HepG2 (cell line): ENCODE results near the gene EEPD1. TPM values are rescaled to one million over a fixed set of nuclear protein-coding genes. Genes with fewer than 3 reads are reported as not detected.
A peak's percentile ranks its signal among the peaks of the same experiment; 100 is the strongest.

Experiments
- ELF4 ChIP-seq: sonication (generic); formaldehyde crosslinking; IDR thresholded peaks from 2 replicates; pipeline ENCODE4 v1.5.0; 2020; ENCODE audit warnings: missing genetic modification reagents, mild to moderate bottlenecking, moderate library complexity, borderline replicate concordance
- HES4 ChIP-seq: sonication (generic); formaldehyde crosslinking; IDR thresholded peaks from 2 replicates; pipeline ENCODE4 v1.9.0; 2021; ENCODE audit warnings: mild to moderate bottlenecking, missing genetic modification reagents, borderline replicate concordance
- HNF4A ChIP-seq: sonication (generic); formaldehyde crosslinking; IDR thresholded peaks from 2 replicates; pipeline ENCODE4 v1.4.0; 2020; ENCODE audit warnings: missing genetic modification reagents
- MEF2D ChIP-seq: sonication (generic); formaldehyde crosslinking; IDR thresholded peaks from 2 replicates; pipeline ENCODE4 v1.5.1; 2020; ENCODE audit warnings: mild to moderate bottlenecking, missing genetic modification reagents
- NR2F1 ChIP-seq, 2 experiments: fragments of 450-650 bp in 1 of 2; formaldehyde crosslinking in 1 of 2; IDR thresholded peaks; 2 replicates each; pipeline versions ENCODE4 v1.5.0 to v1.6.1; 2016 to 2020; ENCODE audit warnings: mild to moderate bottlenecking in 1 of 2, missing compliant biosample characterization in 1 of 2, missing genetic modification reagents in 1 of 2, moderate library complexity in 1 of 2
- PRDM10 ChIP-seq: sonication (generic); formaldehyde crosslinking; IDR thresholded peaks from 2 replicates; pipeline ENCODE4 v1.4.0; 2020; ENCODE audit warnings: low read depth, missing genetic modification reagents
- PRDM4 ChIP-seq: sonication (generic); formaldehyde crosslinking; IDR thresholded peaks from 2 replicates; pipeline ENCODE4 v1.9.0; 2021; ENCODE audit warnings: missing genetic modification reagents, borderline replicate concordance
- RORA ChIP-seq: sonication (generic); formaldehyde crosslinking; IDR thresholded peaks from 2 replicates; pipeline ENCODE4 v1.5.0; 2020; ENCODE audit warnings: mild to moderate bottlenecking, missing genetic modification reagents, moderate library complexity
- SMAD9 ChIP-seq: sonication (generic); formaldehyde crosslinking; IDR thresholded peaks from 2 replicates; pipeline ENCODE4 v1.5.1; 2020; ENCODE audit warnings: mild to moderate bottlenecking, missing genetic modification reagents
- SOX13 ChIP-seq, 3 experiments: fragments of 450-650 bp in 1 of 3; sonication (generic) in 1 of 3; formaldehyde crosslinking in 1 of 3; IDR thresholded peaks in 2 of 3; conservative IDR thresholded peaks in 1 of 3; 2 replicates each; pipeline versions ENCODE4 v1.5.0 to v1.6.1; 2016 to 2020; ENCODE audit warnings: antibody characterized with exemption in 1 of 3, mild to moderate bottlenecking in 1 of 3, missing compliant biosample characterization in 1 of 3, missing genetic modification reagents in 1 of 3, moderate library complexity in 1 of 3
- SP140L ChIP-seq: sonication (generic); formaldehyde crosslinking; IDR thresholded peaks from 2 replicates; pipeline ENCODE4 v1.4.0; 2020; ENCODE audit warnings: missing genetic modification reagents, borderline replicate concordance
- SP4 ChIP-seq: sonication (generic); formaldehyde crosslinking; IDR thresholded peaks from 2 replicates; pipeline ENCODE4 v1.8.1; 2023; ENCODE audit warnings: mild to moderate bottlenecking, missing genetic modification reagents
- TEF ChIP-seq: sonication (generic); formaldehyde crosslinking; IDR thresholded peaks from 2 replicates; pipeline ENCODE4 v1.5.0; 2020; ENCODE audit warnings: missing genetic modification reagents
- ZNF577 ChIP-seq: sonication (generic); formaldehyde crosslinking; IDR thresholded peaks from 2 replicates; pipeline ENCODE4 v1.4.0; 2020; ENCODE audit warnings: mild to moderate bottlenecking, low read depth, missing genetic modification reagents, borderline replicate concordance
- ZNF605 ChIP-seq: sonication (generic); formaldehyde crosslinking; IDR thresholded peaks from 2 replicates; pipeline ENCODE4 v1.8.0; 2022; ENCODE audit warnings: mild to moderate bottlenecking, missing genetic modification reagents
- ZNF607 ChIP-seq: sonication (generic); formaldehyde crosslinking; IDR thresholded peaks from 2 replicates; pipeline ENCODE4 v1.5.1; 2020; ENCODE audit warnings: missing genetic modification reagents, mild to moderate bottlenecking, borderline replicate concordance
- ZNF7 ChIP-seq: IDR thresholded peaks from 2 replicates; pipeline ENCODE4 v1.6.1; 2016; ENCODE audit warnings: missing biosample characterization, missing genetic modification reagents
- ZNF713 ChIP-seq: sonication (generic); formaldehyde crosslinking; IDR thresholded peaks from 2 replicates; pipeline ENCODE4 v1.4.0; 2020; ENCODE audit warnings: mild to moderate bottlenecking, missing genetic modification reagents
- ZNF747 ChIP-seq: sonication (generic); formaldehyde crosslinking; IDR thresholded peaks from 2 replicates; pipeline ENCODE4 v1.8.1; 2023; ENCODE audit warnings: missing genetic modification reagents, mild to moderate bottlenecking, borderline replicate concordance
- ZNF780A ChIP-seq: sonication (generic); formaldehyde crosslinking; IDR thresholded peaks from 2 replicates; pipeline ENCODE4 v1.8.0; 2022; ENCODE audit warnings: mild to moderate bottlenecking, missing genetic modification reagents, moderate library complexity
- ZNF850 ChIP-seq: sonication (generic); formaldehyde crosslinking; conservative IDR thresholded peaks from 2 replicates; pipeline ENCODE4 v1.9.0; 2021; ENCODE audit warnings: mild to moderate bottlenecking, missing genetic modification reagents
- polyA plus RNA-seq, 8 experiments: library from polyadenylated mRNA; depleted of rRNA in 3 of 8; stranded (reverse) in 7 of 8; unstranded in 1 of 8; fragments of >200 nt; fragmentation: Illumina TruSeq in 4 of 8; extraction: Trizol in 4 of 8; gene quantifications; 2 replicates each; pipeline versions ENCODE4 v1.2.1 to v1.2.3, GENCODE V29; 2011 to 2016; ENCODE audit warnings: low read depth in 4 of 8, missing spikeins in 1 of 8, mixed read lengths in 1 of 8; ENCODE audit not compliant: insufficient read depth in 1 of 8
- total RNA-seq, 5 experiments: library from RNA; depleted of rRNA; stranded (reverse); fragments of >200 nt; fragmentation: Illumina TruSeq; extraction: Trizol; gene quantifications; 2 replicates each; pipeline ENCODE4 v1.2.3, GENCODE V29; 2016; ENCODE audit warnings: low read depth in 1 of 5
- TF ChIP-seq, protein P1 (sequence below): sonication (generic); formaldehyde crosslinking; IDR thresholded peaks from 2 replicates; pipeline ENCODE4 v1.5.1; 2020; ENCODE audit warnings: missing genetic modification reagents, mild to moderate bottlenecking, borderline replicate concordance

Gene EEPD1
- total and polyA plus RNA-seq, 2 of the 13 experiments (the other 11 are each of a cell fraction or from before 2014, with no cell fraction given) = 10.1 to 16.4 TPM

DNA sequence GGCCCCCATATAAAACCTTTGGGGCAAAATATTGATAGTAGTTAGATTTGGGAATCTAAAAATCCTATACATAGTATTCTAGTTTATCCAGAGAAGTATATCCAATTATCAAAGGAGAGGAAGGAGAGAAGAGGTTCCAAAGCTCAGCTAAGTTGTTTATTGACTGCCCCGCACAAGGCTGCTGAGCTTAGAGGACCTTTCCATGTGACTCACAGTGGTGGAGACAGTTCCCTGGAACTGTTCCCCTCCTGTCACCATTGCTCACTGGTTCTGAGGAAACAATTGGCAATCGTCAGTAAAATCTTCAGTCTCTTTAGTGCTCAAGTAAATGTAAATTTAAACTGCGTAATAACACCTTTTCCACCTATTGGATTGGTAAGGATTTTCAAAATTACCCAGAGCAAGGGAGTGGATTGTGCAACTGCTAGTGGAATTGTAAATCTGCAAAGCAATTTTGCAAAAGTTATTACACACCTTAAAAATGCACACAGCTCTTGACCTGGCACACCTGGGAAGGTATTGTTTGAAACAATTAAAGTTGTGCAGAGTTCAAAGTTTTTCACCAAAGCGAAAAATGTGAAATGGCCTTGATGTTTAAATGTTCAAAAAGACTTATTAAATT, 63.1 kb downstream of the EEPD1 start (continued):
- TF ChIP-seq ZNF713 (CRISPR knock-in tag) (no peak), SMAD9 (no peak), MEF2D (CRISPR knock-in tag) (no peak), PRDM4 (CRISPR knock-in tag) (no peak), ZNF577 (CRISPR knock-in tag) (no peak), RORA (CRISPR knock-in tag) (no peak), PRDM10 (no peak), HES4 (CRISPR knock-in tag) (no peak), ZNF780A (CRISPR knock-in tag) (no peak), ZNF7 (CRISPR knock-in tag) (no peak), ZNF747 (no peak), SP4 (CRISPR knock-in tag) (no peak), TEF (no peak), HNF4A (peak; percentile 67; the same call in 1 of the 2 replicates), ZNF850 (CRISPR knock-in tag) (no peak), NR2F1 (CRISPR knock-in tag; IDR thresholded peaks at IDR 0.05) (no peak), ELF4 (CRISPR knock-in tag) (no peak), ZNF605 (no peak), SOX13 (IDR thresholded peaks at IDR 0.05) (no peak), SOX13 (CRISPR knock-in tag; conservative IDR thresholded peaks at IDR 0.05 in 1 of 2, IDR thresholded peaks at IDR 0.05 in 1 of 2) (peak in 1 of 2 experiments; percentile 24; a peak in 1 of 4 replicates), SP140L (CRISPR knock-in tag) (no peak), ZNF607 (CRISPR knock-in tag) (no peak)
- TF ChIP-seq, protein P1, sequence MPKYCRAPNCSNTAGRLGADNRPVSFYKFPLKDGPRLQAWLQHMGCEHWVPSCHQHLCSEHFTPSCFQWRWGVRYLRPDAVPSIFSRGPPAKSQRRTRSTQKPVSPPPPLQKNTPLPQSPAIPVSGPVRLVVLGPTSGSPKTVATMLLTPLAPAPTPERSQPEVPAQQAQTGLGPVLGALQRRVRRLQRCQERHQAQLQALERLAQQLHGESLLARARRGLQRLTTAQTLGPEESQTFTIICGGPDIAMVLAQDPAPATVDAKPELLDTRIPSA (CRISPR knock-in tag) = no peak
